ENCODE results near the gene TTC39C. TPM values are rescaled to one million over a fixed set of nuclear protein-coding genes. Genes with fewer than 3 reads are reported as not detected.

TTC39C gene
- total RNA-seq, 2 experiments from 2014 or later, result 31.4 to 47.0 TPM

GRCh38 chr18:24009246-24009645, 5.3 kb upstream of the TTC39C start:
- Histone ChIP-seq H3K4me2 (ENCODE audit: low read length) (peak overlapping the region; percentile 74), H3K9me2 (ENCODE audit: insufficient read depth, low read length) (no peaks in the 10 kb centered on the region), H3K79me2 (ENCODE audit: insufficient read depth, low read depth, low read length) (no peaks in the 10 kb centered on the region), H3K4me3 (ENCODE audit: low read depth, low read length, poor library complexity, severe bottlenecking) (peak overlapping the region; percentile 54), H3K27ac (ENCODE audit: low read depth, low read length, poor library complexity, severe bottlenecking) (peak overlapping the region; percentile 98), H3K36me3 (ENCODE audit: insufficient read depth, low read length) (no peaks in the 10 kb centered on the region), H4K20me1 (ENCODE audit: insufficient read depth, low read length) (no peaks in the 10 kb centered on the region), H2AFZ (ENCODE audit: low read length) (peak overlapping the region; percentile 90; the same call in 1 of the 2 replicates), H3K4me1 (ENCODE audit: insufficient read depth, low read length, poor library complexity, severe bottlenecking) (peaks cover 66% of the 10 kb centered on the region), H3K9me3 (ENCODE audit: low read length) (no peaks in the 10 kb centered on the region)
- TSS peak; percentile 37 for BruUV-seq (replicated peaks)
- ChIA-PET POLR2A (interaction anchor here (1.6 kb wide), 1 partner anchor 140 kb away, joined by 4 read pairs; no protein-coding TSS in a partner anchor), CTCF (ENCODE audit: unreplicated experiment) (no interaction called here)
- intact Hi-C loops (cut with micrococcal nuclease; ENCODE audit: unreplicated experiment), result loop anchor here (2.0 to 10.0 kb wide), 3 partner anchors 74 to 384 kb away; no protein-coding TSS in a partner anchor
- DNase-seq (ENCODE audit: low spot score), result no peak
- TF ChIP-seq EZH2phosphoT487 (IDR thresholded peaks at IDR 0.05; ENCODE audit: borderline replicate concordance, low read depth, low read length), result no peak
- no peak for TF ChIP-seq CTCF (conservative IDR thresholded peaks at IDR 0.05; ENCODE audit: low read length)

- Histone ChIP-seq H2AFZ (ENCODE audit: low read length) (peak overlapping the region; percentile 90), H3K4me3 (ENCODE audit: low read depth, low read length, poor library complexity, severe bottlenecking) (peak overlapping the region; percentile 54), H3K79me2 (ENCODE audit: insufficient read depth, low read depth, low read length) (no peaks in the 10 kb centered on the region), H3K4me2 (ENCODE audit: low read length) (peak overlapping the region; percentile 74), H3K27ac (ENCODE audit: low read depth, low read length, poor library complexity, severe bottlenecking) (peak overlapping the region; percentile 98), H3K9me3 (ENCODE audit: low read length) (no peaks in the 10 kb centered on the region), H3K9me2 (ENCODE audit: insufficient read depth, low read length) (no peaks in the 10 kb centered on the region), H3K4me1 (ENCODE audit: insufficient read depth, low read length, poor library complexity, severe bottlenecking) (peaks cover 61% of the 10 kb centered on the region), H4K20me1 (ENCODE audit: insufficient read depth, low read length) (no peaks in the 10 kb centered on the region), H3K36me3 (ENCODE audit: insufficient read depth, low read length) (no peaks in the 10 kb centered on the region)
- intact Hi-C loops (cut with micrococcal nuclease; ENCODE audit: unreplicated experiment), result loop anchor here (2.0 to 10.0 kb wide), 9 partner anchors 75 to 915 kb away; partner anchors contain the start of gene RMC1
- ChIA-PET POLR2A (interaction anchor here (0.5 to 1.7 kb wide), 9 partner anchors 11 to 781 kb away, joined by 3 to 7 read pairs (median 4); no protein-coding TSS in a partner anchor), CTCF (ENCODE audit: unreplicated experiment) (no interaction called here)
- TF ChIP-seq CTCF (conservative IDR thresholded peaks at IDR 0.05; ENCODE audit: low read length) (peak; percentile 65), EZH2phosphoT487 (IDR thresholded peaks at IDR 0.05; ENCODE audit: borderline replicate concordance, low read depth, low read length) (no peak)
- DNase-seq (ENCODE audit: low spot score), result peak; percentile 91
- no TSS peak for BruUV-seq (replicated peaks)
Observed at GRCh38 chr18:24009651-24010333, 4.8 kb upstream of the TTC39C start.

GRCh38 chr18:24010673-24011072, 3.9 kb upstream of the TTC39C start:
- POLR2A ChIA-PET, result interaction anchor here (0.7 to 1.7 kb wide), 12 partner anchors 12 to 148 kb away, joined by 3 to 7 read pairs (median 4); no protein-coding TSS in a partner anchor
- no peaks in the 10 kb centered on the region for H3K9me3 ChIP-seq (ENCODE audit: low read length)
- CTCF ChIA-PET (ENCODE audit: unreplicated experiment), result no interaction called here
- H2AFZ ChIP-seq (ENCODE audit: low read length), result peak overlapping the region; percentile 90; the same call in 1 of the 2 replicates
- DNase-seq (ENCODE audit: low spot score), result no peak
- peaks cover 5% of the 10 kb centered on the region; the same call in 1 of the 2 replicates for H3K79me2 ChIP-seq (ENCODE audit: insufficient read depth, low read depth, low read length)
- H3K9me2 ChIP-seq (ENCODE audit: insufficient read depth, low read length), result no peaks in the 10 kb centered on the region
- H3K36me3 ChIP-seq (ENCODE audit: insufficient read depth, low read length), result no peaks in the 10 kb centered on the region
- no peaks in the 10 kb centered on the region for H4K20me1 ChIP-seq (ENCODE audit: insufficient read depth, low read length)
- intact Hi-C loops (cut with micrococcal nuclease; ENCODE audit: unreplicated experiment), result loop anchor here (2.0 to 10.0 kb wide), 6 partner anchors 108 to 914 kb away; partner anchors contain the start of gene RMC1
- peak overlapping the region; percentile 74 for H3K4me2 ChIP-seq (ENCODE audit: low read length)
- peak overlapping the region; percentile 98 for H3K27ac ChIP-seq (ENCODE audit: low read depth, low read length, poor library complexity, severe bottlenecking)
- peaks cover 60% of the 10 kb centered on the region for H3K4me1 ChIP-seq (ENCODE audit: insufficient read depth, low read length, poor library complexity, severe bottlenecking)
- TF ChIP-seq EZH2phosphoT487 (IDR thresholded peaks at IDR 0.05; ENCODE audit: borderline replicate concordance, low read depth, low read length) (no peak), CTCF (conservative IDR thresholded peaks at IDR 0.05; ENCODE audit: low read length) (no peak)
- BruUV-seq (replicated peaks), result no TSS peak
- peak overlapping the region; percentile 54 for H3K4me3 ChIP-seq (ENCODE audit: low read depth, low read length, poor library complexity, severe bottlenecking)
